Erythroblast (primary cell): ENCODE measurements around the gene AGXT2.

Source experiments
- DNase-seq, 2 experiments: peaks; one replicate each; lab custom pipeline; 2025; lab: John Stamatoyannopoulos, UW
- GATA1 ChIP-seq: IDR thresholded peaks from 2 replicates; pipeline ENCODE4 v1.6.1; 2011; ENCODE audit warnings: low read depth, mild to moderate bottlenecking, control low read depth, low read length, moderate library complexity
- POLR2A ChIP-seq: IDR thresholded peaks from 2 replicates; pipeline ENCODE4 v1.6.1; 2011; ENCODE audit warnings: mild to moderate bottlenecking, low read length

AGXT2 gene, protein sequence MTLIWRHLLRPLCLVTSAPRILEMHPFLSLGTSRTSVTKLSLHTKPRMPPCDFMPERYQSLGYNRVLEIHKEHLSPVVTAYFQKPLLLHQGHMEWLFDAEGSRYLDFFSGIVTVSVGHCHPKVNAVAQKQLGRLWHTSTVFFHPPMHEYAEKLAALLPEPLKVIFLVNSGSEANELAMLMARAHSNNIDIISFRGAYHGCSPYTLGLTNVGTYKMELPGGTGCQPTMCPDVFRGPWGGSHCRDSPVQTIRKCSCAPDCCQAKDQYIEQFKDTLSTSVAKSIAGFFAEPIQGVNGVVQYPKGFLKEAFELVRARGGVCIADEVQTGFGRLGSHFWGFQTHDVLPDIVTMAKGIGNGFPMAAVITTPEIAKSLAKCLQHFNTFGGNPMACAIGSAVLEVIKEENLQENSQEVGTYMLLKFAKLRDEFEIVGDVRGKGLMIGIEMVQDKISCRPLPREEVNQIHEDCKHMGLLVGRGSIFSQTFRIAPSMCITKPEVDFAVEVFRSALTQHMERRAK

DNA sequence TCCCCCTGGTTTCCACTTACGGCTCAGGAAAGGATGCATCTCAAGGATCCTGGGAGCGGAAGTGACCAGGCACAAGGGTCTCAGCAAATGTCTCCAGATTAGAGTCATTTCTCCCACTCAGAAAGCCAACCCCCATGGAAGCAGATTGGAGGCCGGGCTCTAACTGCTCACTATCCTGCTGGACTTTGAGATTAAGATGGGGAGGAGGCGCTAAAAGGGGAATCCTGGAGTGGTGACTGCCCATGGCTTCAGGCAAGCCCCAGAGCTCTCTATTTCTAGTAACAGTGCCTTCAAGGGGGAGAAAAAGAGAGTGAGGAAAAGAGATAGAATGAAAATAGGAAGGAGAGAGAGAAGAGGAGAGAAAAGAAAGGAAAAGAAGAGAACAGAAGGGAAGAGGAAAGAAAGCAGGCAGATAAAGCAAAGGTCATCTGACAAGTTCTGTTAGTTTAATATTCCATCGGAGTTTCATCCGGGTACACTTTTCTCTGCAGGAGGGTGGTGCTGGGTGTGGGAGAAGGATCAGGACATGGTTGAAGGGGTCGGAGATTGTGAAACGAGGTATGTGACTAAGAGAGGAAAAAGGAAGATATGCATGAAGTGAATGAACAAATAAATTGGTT lies at the start of gene AGXT2:
Gene AGXT2, minus strand, starts transcription at position 165 of the 620 bp plus-strand sequence. Its CDS starts 57 bp downstream, at position 108.
- TF ChIP-seq GATA1 (no peak), POLR2A (no peak)
- DNase-seq: no peak

DNA sequence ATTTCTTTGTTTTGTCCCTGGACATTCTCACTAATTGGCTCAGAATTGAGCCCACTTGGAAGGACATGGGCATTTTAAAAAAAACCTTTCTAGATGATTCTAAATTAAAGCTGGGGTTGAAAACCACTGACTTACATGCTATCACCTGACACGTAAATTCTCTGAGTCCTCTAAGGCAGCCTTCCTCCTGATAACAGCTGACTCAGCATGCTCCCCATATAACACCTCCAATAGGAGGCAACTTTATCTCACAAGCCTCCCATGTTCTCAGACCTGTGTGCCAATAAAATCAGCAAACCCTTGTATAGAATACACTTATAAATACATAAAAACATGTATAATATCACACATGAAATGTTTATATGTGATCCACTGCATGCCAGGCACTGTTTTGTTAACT lies 49.2 kb upstream of the AGXT2 start:
- TF ChIP-seq GATA1: no peak

DNA sequence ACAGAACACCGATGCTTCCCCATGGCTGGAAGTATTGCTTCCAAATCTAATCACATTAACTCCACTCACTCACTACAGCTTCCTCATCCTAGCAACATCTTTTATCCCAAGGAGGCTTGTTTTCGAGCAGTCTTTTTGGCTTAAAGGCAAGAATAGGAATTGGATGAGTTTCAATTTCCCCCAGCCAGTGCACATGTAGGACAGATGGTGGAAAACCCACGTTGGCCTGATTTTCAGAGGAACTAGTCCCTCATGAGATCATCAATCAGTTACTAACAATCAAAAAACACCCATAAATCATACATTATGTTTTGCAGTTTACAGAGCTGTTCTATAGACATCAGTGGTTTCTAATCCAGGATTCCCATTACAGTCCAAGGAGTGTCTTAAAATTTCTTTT lies 48.5 kb upstream of the AGXT2 start:
- no peak for DNase-seq
- TF ChIP-seq GATA1 (no peak), POLR2A (no peak)

More for the DNA sequence above, 49.2 kb upstream of the AGXT2 start:
- DNase-seq: no peak

DNA sequence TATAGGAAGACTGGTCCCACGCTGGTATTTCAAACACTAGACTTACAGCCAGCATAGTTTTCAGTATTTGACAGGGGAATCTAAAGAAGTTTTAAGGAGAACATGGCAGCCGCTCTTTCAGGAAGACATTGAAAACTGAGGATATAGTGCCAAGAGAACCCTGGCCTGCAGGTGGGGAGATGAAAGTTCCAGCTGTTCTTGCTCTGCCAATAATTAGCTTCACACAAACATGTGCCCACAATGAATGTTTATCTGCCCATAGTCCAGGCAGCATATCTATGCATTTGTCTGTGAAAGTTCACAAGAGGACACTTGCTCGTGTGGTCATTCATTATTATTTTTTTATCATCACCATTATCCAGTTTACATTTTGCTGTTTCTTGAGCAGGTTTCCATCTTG lies 47.6 kb upstream of the AGXT2 start:
- no peak for TF ChIP-seq POLR2A
- no peak for TF ChIP-seq GATA1
- DNase-seq: no peak

DNA sequence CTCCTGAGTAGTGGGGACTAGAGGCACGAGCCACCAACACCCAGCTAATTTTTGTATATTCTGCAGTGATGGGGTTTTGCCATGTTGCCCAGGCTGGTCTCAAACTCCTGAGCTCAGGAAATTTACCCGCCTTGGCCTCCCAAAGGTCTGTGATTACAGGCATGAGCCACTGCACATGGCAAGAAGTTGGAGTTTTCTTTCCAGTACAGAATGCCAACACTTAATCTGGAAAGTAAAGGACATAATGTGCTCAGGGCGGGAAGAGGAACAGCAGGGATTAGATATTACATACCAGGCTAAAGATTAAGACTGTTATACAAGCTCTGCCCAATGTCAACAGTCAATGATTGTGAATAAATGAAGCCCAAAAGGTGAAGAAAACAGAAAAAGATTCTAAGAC lies 47.2 kb upstream of the AGXT2 start:
- no peak for TF ChIP-seq GATA1
- TF ChIP-seq POLR2A: no peak
- no peak for DNase-seq

DNA sequence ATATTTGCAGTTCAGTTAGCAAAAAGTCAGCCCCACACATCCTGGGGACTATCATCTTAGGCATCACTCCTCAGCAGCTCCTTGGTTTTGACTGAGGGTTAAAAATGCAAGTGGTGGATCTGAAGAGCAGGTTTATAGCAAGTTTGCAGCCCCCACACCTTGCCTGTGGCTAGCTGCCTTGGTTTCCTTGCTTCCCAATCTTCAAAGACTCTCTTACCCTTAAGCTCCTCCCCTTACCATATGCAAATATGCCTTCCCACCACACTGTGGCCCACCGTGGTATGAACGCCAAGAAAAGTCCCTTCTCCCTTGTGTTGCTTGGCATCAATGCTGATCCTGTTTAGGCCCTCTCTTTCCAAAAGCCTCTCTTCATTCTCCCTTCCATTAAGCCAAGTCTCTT lies 45.0 kb upstream of the AGXT2 start:
- no peak for DNase-seq
- TF ChIP-seq POLR2A: no peak
- no peak for TF ChIP-seq GATA1

DNA sequence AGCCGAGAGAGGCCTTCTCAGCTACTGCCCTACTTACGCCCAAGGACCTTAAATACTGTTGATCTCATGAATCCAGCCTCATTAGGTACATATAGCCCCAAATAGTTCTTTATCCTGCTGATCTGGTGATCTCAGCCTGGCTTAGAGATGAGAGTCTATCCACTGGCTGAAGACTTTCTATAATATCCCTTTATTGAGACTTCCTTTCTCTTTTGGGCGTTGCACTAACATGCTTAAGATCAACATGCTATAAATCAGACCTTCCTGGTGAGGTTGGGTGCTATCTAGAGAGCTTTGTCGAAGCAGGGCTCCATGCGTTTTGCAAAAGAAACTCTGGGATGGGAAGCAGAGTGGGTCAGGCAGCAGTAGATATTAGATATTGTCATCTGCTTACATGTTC lies 44.0 kb upstream of the AGXT2 start:
- TF ChIP-seq POLR2A: no peak
- no peak for TF ChIP-seq GATA1

DNA sequence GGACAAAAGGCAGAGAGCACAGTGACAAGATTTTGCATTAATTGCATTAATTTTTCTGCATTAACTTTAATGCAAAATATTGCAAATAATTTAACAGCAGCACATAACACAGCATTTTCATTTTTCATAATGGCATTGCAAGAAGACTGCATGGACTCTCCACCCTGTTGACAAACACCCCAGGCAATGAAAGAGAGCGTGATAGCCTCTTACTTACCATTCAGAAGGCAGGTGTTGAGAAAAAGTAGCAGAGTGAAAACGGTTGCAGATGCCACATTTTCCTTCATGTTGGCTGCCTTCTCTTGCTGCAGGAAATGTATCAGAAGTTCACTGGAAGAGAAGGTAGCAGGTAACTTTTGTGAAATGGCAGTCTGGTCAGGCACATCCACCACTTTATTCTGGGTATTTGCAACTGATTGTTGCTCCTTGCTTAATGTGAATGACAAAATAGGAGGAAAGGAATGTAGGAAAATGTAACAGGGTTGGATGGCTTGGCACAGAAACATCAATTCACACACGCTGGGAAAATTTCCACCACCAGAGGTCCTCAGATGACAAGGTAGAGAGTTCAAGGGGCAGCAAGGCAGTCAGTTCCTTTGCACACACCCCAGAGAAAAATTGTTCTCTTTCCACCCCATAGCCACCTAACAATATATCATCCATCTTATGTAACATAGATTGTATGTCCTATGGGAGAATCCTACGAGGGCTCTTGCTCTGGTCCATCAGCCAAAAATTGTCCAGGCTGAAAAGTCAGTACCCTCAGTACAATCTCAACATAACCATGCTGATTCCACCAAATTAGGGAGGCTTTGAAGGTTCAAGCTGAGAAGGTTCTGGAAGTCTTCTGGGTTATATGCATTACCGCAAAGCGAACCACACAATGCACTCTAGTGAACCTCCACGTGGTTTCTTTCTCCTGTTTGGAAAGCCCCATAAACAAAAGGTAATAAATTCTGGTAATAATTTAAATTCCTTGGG lies 41.9 kb upstream of the AGXT2 start:
- DNase-seq: peak; percentile 16 to 47
- TF ChIP-seq POLR2A (no peak), GATA1 (no peak)

More for the DNA sequence above, 44.0 kb upstream of the AGXT2 start:
- DNase-seq: no peak

DNA sequence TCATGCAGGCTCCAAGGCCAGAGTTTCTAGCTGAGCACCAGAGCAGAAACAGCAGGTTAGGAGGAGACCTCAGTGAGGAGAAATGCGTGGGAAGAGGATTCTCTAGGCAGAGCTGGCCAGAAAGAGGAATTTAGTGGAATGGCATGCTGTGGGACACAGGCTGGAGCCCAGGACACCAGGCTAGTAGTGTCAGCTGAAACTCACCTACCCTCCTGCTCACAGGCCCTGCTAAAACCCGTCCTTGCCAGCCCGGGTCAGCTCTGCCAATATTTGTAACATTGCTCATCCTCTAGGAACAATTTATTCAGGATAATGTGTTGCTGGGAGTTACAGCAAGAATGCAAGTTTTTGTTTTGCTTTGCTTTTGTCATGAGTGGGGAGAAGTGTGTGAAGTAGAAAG lies 40.2 kb upstream of the AGXT2 start:
- no peak for TF ChIP-seq POLR2A
- TF ChIP-seq GATA1: no peak
- DNase-seq: no peak

DNA sequence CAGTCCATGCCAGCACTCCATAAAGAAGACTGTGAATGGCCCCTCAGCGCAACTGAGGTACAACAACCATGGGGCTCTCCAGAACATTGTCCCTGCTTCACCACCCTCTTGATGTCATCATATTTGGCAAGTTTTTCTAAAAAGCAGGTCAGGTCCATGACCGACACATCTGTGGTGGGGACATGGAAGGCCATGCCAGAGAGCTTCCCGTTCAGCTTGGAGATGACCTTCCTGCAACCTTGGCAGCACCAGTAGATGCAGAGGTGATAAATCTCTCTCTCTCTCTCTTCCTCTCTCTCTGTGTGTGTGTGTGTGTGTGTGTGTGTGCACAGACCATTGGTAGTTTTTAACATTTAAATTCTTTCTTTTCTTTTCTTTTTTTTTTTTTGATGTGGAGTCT lies 35.4 kb upstream of the AGXT2 start:
- DNase-seq: no peak
- TF ChIP-seq GATA1 (no peak), POLR2A (no peak)

DNA sequence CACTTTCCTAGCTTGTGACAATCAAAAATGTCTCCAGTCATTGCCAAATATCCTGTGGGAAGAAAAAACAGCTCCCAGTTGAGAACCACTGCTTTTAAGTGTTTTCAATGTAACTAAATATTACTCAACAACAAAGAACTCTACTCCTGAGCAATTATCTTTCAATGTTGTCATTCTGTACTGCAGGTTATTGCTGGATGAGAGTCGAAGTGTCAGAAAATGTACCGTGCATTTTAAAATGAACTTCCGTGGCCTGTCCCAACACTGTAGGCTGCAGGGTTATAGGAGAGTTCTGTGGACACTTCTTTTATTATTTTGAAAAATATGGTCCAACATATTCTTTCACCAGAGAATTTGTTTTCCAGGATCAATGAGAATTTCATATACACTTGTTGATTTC lies 34.8 kb upstream of the AGXT2 start:
- no peak for TF ChIP-seq POLR2A
- TF ChIP-seq GATA1: no peak
- no peak for DNase-seq

DNA sequence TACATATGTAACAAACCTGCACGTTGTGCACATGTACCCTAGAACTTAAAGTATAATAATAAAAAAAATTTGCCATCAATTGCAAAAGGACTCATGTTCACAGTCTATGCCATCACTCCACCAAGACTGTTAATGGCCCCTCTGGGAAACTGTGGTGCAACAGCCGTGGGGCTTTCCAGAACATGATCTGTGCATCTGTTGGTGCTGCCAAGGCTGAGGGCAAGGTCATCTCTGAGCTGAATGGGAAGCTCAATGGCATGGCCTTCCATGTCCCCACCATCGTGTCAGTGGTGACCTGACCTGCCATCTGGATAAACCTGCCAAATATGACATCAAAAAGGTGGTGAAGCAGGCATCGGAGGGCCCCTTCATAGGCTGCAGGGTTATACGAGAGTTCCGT lies 33.4 kb upstream of the AGXT2 start:
- no peak for DNase-seq
- TF ChIP-seq POLR2A (no peak), GATA1 (no peak)

DNA sequence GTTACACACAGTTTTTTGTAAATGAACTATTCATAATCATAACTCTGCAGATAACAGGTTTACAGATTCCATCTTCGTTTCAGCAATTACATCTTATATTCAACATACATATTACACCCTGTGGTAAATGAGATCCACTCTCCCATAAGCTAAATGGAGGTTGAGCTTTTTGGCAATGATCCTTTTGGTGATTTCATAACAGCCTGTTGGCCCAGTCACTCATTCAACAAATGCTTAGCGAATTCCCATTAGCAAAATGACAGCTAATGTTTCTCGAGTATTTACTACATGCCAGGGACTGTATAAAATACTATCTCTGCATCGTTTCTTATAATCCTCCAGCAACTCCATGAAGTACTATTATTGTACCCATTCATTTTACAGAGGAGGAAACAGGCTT lies 25.4 kb upstream of the AGXT2 start:
- DNase-seq: no peak
- no peak for TF ChIP-seq POLR2A
- no peak for TF ChIP-seq GATA1

DNA sequence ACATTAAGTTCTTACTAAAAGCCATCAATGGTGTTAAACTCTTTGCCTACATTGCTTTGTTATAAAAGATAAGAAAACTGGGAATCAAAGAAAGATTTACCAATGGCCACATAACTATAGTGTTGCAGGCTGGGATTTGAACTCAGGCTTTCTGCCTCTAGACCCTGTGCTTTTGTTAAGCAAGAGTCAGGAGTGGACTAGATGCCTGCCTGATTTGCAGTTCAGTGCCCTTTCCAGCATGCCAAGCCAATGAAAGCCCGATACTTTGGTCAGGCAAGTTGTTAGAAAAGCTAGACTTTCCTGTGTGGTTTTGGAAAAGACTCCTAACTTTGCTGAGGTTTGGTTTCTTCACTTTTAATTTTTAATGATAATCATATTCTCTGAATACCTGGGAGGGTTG lies 21.4 kb upstream of the AGXT2 start:
- TF ChIP-seq POLR2A (no peak), GATA1 (no peak)
- DNase-seq: no peak
